CD4-positive, alpha-beta T cell (primary cell): ENCODE data around the gene SRGAP1. TPM values are rescaled to one million over a fixed set of nuclear protein-coding genes. Genes with fewer than 3 reads are reported as not detected.

Experiments
- ATAC-seq: fragments of 200-7000 bp; cut with Tn5 transposase; one replicate; pipeline ENCODE4 v1.10.0; 2022; ENCODE audit warnings: mild to moderate bottlenecking; ENCODE audit not compliant: poor library complexity
- CTCF ChIA-PET: fragments of 350-600 bp; sonication (Branson Sonifier 250); formaldehyde crosslinking; loops from one replicate; lab custom pipeline; 2021; ENCODE audit warnings: antibody characterized with exemption, inconsistent platforms; lab: Charles Lee
- POLR2A ChIA-PET: fragments of 350-600 bp; sonication (Branson Sonifier 250); formaldehyde crosslinking; loops from one replicate; lab custom pipeline; 2021; ENCODE audit warnings: antibody characterized with exemption, inconsistent platforms; lab: Charles Lee
- DNase-seq, 14 experiments: peaks; one replicate each; pipeline ENCODE4 v3.0.0-alpha.2; 2013 to 2020; ENCODE audit warnings: mixed read lengths in 2 of 14
- H3K27ac ChIP-seq, 2 donors: one replicate each; pipeline versions ENCODE4 v1.5.1 to v1.7.0; 2013; ENCODE audit warnings: low read length in 2 of 2, low read depth in 1 of 2, mild to moderate bottlenecking in 1 of 2
- H3K27me3 ChIP-seq, 2 experiments: 1 replicate in 1 of 2; 2 replicates in 1 of 2; pipeline versions ENCODE4 v1.6.1 to v1.7.0; 2013; ENCODE audit warnings: low read length in 2 of 2, control low read depth in 1 of 2, mild to moderate bottlenecking in 1 of 2, moderate library complexity in 1 of 2; ENCODE audit not compliant: insufficient read depth in 2 of 2, control insufficient read depth in 1 of 2
- H3K36me3 ChIP-seq: one replicate; pipeline ENCODE4 v1.6.1; 2013; ENCODE audit warnings: low read length, control low read depth; ENCODE audit not compliant: insufficient read depth
- H3K4me1 ChIP-seq: one replicate; pipeline ENCODE4 v1.6.1; 2013; ENCODE audit warnings: low read length, control low read depth; ENCODE audit not compliant: insufficient read depth
- H3K4me3 ChIP-seq: one replicate; pipeline ENCODE4 v1.5.1; 2013; ENCODE audit warnings: mild to moderate bottlenecking, low read length, moderate library complexity
- H3K9me3 ChIP-seq, 2 experiments: 1 replicate in 1 of 2; 2 replicates in 1 of 2; pipeline versions ENCODE4 v1.6.1 to v1.7.0; 2013; ENCODE audit warnings: low read length in 2 of 2, mild to moderate bottlenecking in 2 of 2, control low read depth in 1 of 2, moderate library complexity in 1 of 2; ENCODE audit not compliant: control insufficient read depth in 1 of 2, insufficient read depth in 1 of 2
- H3K27ac Mint-ChIP-seq: one replicate; pipeline ENCODE4 v1.8.0; 2020; ENCODE audit warnings: mixed read lengths
- H3K27me3 Mint-ChIP-seq: one replicate; pipeline ENCODE4 v1.8.0; 2021; ENCODE audit warnings: mixed read lengths
- H3K36me3 Mint-ChIP-seq: one replicate; pipeline ENCODE4 v1.8.0; 2021; ENCODE audit warnings: low read depth, mixed read lengths
- H3K4me1 Mint-ChIP-seq: one replicate; pipeline ENCODE4 v1.8.0; 2021; ENCODE audit warnings: low read depth, mixed read lengths
- H3K4me3 Mint-ChIP-seq: one replicate; pipeline ENCODE4 v1.8.0; 2020; ENCODE audit warnings: mild to moderate bottlenecking, mixed read lengths
- H3K9me3 Mint-ChIP-seq: one replicate; pipeline ENCODE4 v1.8.0; 2020; ENCODE audit warnings: mixed read lengths
- intact Hi-C, 2 experiments: fragments of 100-400 bp; cut with DNase I in 1 of 2; cut with micrococcal nuclease in 1 of 2; formaldehyde crosslinking; loops; one replicate each; pipeline versions ENCODE4 v1.15.1 to v1.9.0; 2023 to 2025; cut with DNase I, micrococcal nuclease
- total RNA-seq, 174 experiments: library from RNA in 2 of 174; stranded (reverse) in 2 of 174; gene quantifications; one replicate each; pipeline ENCODE4 v1.2.3 and lab custom pipeline; 2021 to 2026
- TF ChIP-seq, protein P1 (sequence below): fragments of 200-600 bp; IDR thresholded peaks from one replicate; pipeline ENCODE4 v1.8.0; 2022; ENCODE audit warnings: antibody characterized with exemption, mild to moderate bottlenecking

SRGAP1 gene
- total RNA-seq, 2 experiments from 2014 or later: 0.03 TPM; not detected in 1

DNA sequence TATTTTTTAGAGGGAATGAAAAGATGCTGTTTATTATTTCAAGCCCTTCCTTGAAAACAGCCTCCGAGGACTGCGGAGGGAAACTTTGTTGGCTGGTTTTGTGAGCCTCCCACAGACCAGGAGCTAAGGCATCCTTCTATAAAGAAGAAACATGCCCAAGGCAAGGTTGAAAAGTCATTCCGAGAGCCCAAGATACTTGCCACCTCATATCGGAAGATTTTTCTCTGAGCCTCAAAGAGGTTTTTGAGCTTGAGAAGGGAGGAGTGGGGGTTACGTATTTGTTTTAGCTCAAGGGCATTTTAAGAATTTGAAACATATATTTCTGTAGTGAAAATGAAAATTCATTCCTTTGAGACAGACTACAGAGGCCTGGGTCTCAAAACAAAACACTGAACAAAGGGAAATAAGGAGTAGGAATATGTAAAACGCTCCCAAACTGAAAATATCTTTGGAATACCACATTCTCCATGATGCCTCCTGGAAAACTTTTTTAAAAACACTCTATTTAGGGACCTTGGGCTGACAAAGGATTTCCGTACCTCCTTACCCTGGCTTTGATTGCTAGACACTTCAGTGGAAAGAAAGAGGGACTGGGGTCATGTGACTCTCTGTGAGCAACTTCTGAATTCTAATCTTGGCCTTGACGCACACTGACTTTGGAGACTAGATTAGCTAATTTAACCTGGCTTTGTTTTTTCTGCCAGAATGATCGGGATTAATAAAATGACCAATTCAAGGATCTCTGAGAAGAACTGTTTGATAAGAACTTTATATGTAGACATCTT, 180.9 kb downstream of the SRGAP1 start:
- Histone ChIP-seq H3K4me3 (no peak overlapping the region), H3K27ac (no peak overlapping the region), H3K4me1 (no peaks in the 10 kb centered on the region), H3K27me3 (no peaks in the 10 kb centered on the region), H3K36me3 (no peaks in the 10 kb centered on the region), H3K9me3 (no peaks in the 10 kb centered on the region)
- TF ChIP-seq, protein P1, sequence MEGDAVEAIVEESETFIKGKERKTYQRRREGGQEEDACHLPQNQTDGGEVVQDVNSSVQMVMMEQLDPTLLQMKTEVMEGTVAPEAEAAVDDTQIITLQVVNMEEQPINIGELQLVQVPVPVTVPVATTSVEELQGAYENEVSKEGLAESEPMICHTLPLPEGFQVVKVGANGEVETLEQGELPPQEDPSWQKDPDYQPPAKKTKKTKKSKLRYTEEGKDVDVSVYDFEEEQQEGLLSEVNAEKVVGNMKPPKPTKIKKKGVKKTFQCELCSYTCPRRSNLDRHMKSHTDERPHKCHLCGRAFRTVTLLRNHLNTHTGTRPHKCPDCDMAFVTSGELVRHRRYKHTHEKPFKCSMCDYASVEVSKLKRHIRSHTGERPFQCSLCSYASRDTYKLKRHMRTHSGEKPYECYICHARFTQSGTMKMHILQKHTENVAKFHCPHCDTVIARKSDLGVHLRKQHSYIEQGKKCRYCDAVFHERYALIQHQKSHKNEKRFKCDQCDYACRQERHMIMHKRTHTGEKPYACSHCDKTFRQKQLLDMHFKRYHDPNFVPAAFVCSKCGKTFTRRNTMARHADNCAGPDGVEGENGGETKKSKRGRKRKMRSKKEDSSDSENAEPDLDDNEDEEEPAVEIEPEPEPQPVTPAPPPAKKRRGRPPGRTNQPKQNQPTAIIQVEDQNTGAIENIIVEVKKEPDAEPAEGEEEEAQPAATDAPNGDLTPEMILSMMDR: no peak
- Mint-ChIP-seq H3K4me1 (no peaks in the 10 kb centered on the region), H3K27ac (no peak overlapping the region), H3K36me3 (no peaks in the 10 kb centered on the region), H3K4me3 (no peak overlapping the region), H3K27me3 (no peaks in the 10 kb centered on the region), H3K9me3 (no peaks in the 10 kb centered on the region)
- DNase-seq (no peak), ATAC-seq (no peak)
- intact Hi-C loops: loop anchor here in 1 of 2 experiments (10.0 kb wide), 1 partner anchor 1611 kb away; no protein-coding TSS in a partner anchor
- POLR2A ChIA-PET: no interaction called here
- CTCF ChIA-PET: no interaction called here

DNA sequence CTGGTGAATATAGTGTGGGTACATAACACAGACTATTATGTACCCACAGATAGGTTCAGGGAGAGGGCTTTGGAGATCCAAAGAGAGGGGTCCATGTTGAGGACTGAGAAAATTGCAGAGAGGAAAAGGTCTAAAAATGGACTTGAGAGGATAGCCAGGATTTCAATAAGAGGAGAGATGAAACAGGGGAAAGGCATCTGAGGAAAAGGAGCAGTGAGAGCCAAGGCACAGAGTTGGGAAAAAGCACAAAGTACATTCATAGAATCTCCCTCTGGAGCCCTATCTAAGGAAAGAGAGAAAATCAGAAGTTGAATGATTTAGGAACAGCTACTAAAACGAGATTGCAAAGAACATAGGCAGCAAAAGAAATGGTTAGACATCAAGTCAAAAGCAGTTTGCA, 182.8 kb downstream of the SRGAP1 start:
- ATAC-seq (no peak), DNase-seq (no peak)
- Mint-ChIP-seq H3K4me3 (no peak overlapping the region), H3K36me3 (no peaks in the 10 kb centered on the region), H3K9me3 (no peaks in the 10 kb centered on the region), H3K27me3 (no peaks in the 10 kb centered on the region), H3K27ac (no peak overlapping the region), H3K4me1 (no peaks in the 10 kb centered on the region)
- Histone ChIP-seq H3K9me3 (peaks cover 0 to 3% of the 10 kb centered on the region in 2 experiments), H3K36me3 (no peaks in the 10 kb centered on the region), H3K4me1 (no peaks in the 10 kb centered on the region), H3K27ac (no peak overlapping the region), H3K27me3 (no peaks in the 10 kb centered on the region), H3K4me3 (no peak overlapping the region)
- intact Hi-C loops: loop anchor here in 1 of 2 experiments (10.0 kb wide), 1 partner anchor 1613 kb away; no protein-coding TSS in a partner anchor
- CTCF ChIA-PET: no interaction called here
- POLR2A ChIA-PET: interaction anchor here (0.7 kb wide), 1 partner anchor 1038 kb away, joined by 3 read pairs; no protein-coding TSS in a partner anchor
- TF ChIP-seq, protein P1: no peak

DNA sequence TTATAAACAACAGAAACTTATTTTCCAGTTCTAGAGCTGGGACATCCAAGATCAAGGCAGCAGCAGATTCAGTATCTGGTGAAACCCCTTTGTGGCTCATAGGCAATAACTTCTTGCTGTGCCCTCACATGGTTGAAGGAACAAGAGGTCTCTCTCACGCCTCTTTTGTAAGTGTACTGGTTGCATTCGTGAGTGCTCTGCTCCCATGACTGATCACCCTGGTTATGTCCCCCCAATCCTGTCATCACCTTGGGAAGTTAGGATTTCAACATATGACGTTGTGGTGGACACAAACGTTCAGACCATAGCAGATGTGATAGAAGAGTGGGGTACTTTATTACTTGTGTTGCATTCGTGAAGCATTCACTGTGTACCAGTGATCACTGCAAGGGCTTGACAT, 184.0 kb downstream of the SRGAP1 start:
- DNase-seq (no peak), ATAC-seq (no peak)
- POLR2A ChIA-PET: no interaction called here
- CTCF ChIA-PET: no interaction called here
- Mint-ChIP-seq H3K4me1 (no peaks in the 10 kb centered on the region), H3K27me3 (no peaks in the 10 kb centered on the region), H3K36me3 (no peaks in the 10 kb centered on the region), H3K9me3 (no peaks in the 10 kb centered on the region), H3K27ac (no peak overlapping the region), H3K4me3 (no peak overlapping the region)
- TF ChIP-seq, protein P1: no peak
- H3K27me3 ChIP-seq: no peaks in the 10 kb centered on the region
- intact Hi-C loops: loop anchor here in 1 of 2 experiments (10.0 kb wide), 1 partner anchor 1614 kb away; no protein-coding TSS in a partner anchor
- H3K4me1 ChIP-seq: no peaks in the 10 kb centered on the region
- H3K9me3 ChIP-seq: peaks cover 0 to 4% of the 10 kb centered on the region in 2 experiments
- no peak overlapping the region for H3K4me3 ChIP-seq
- no peak overlapping the region for H3K27ac ChIP-seq
- H3K36me3 ChIP-seq: no peaks in the 10 kb centered on the region
